Stomach (tissue), 9 donors: ENCODE measurements around the gene SYNJ2. TPM values are rescaled to one million over a fixed set of nuclear protein-coding genes. Genes with fewer than 3 reads are reported as not detected.

Experiments
- DNase-seq, 2 donors: peaks; one replicate each; pipeline versions ENCODE4 v3.0.0 to v3.0.0-alpha.2; 2013 to 2019
- H3K27ac ChIP-seq, 5 donors: fragments of 200-600 bp in 4 of 5; sonication (generic) in 4 of 5; one replicate each; pipeline ENCODE4 v1.5.1; 2013 to 2019; ENCODE audit warnings: mild to moderate bottlenecking in 1 of 5, moderate library complexity in 1 of 5
- H3K27me3 ChIP-seq, 3 donors: fragments of 200-600 bp; sonication (generic); one replicate each; pipeline ENCODE4 v1.5.1; 2017 to 2019; ENCODE audit warnings: mixed run types in 1 of 3
- H3K36me3 ChIP-seq, 4 donors: fragments of 200-600 bp; sonication (generic); 1 replicate in 3 of 4; 2 replicates in 1 of 4; pipeline ENCODE4 v1.5.1; 2016 to 2019
- H3K4me1 ChIP-seq, 4 donors: fragments of 200-600 bp; sonication (generic); one replicate each; pipeline ENCODE4 v1.5.1; 2016 to 2019
- H3K4me3 ChIP-seq, 4 donors: fragments of 200-600 bp; sonication (generic) in 3 of 4; one replicate each; pipeline ENCODE4 v1.5.1; 2016 to 2019; ENCODE audit warnings: mild to moderate bottlenecking in 1 of 4
- H3K9me3 ChIP-seq, 4 donors: fragments of 200-600 bp; sonication (generic); one replicate each; pipeline ENCODE4 v1.5.1; 2016 to 2019
- EP300 ChIP-seq: sonication (generic); formaldehyde crosslinking; IDR thresholded peaks from one replicate; pipeline ENCODE4 v1.6.1; 2017; ENCODE audit warnings: antibody characterized with exemption
- POLR2A ChIP-seq, 4 donors: fragments of 450-650 bp; IDR thresholded peaks; one replicate each; pipeline ENCODE4 v1.6.1; 2016; ENCODE audit warnings: antibody characterized with exemption in 4 of 4, control low read depth in 2 of 4, mild to moderate bottlenecking in 1 of 4, moderate library complexity in 1 of 4
- POLR2AphosphoS5 ChIP-seq, 3 donors: sonication (generic); formaldehyde crosslinking; IDR thresholded peaks; one replicate each; pipeline ENCODE4 v1.6.1; 2016; ENCODE audit warnings: antibody characterized with exemption in 3 of 3
- WGBS, 5 donors: extraction: QIAGEN DNeasy Blood & Tissue Kit in 3 of 5; methylation state at CpG; one replicate each; pipeline versions ENCODE4 v1.1.5 to v1.1.7; 2013 to 2018; 5-methylcytosine and 5-hydroxymethylcytosine counted together
- intact Hi-C: fragments of 100-400 bp; cut with DNase I; formaldehyde crosslinking; loops from one replicate; pipeline ENCODE4 v1.15.1; 2023; ENCODE audit warnings: low total_unique reads
- polyA plus RNA-seq, 3 donors: library from polyadenylated mRNA; stranded (reverse); fragments of 200-250 nt; gene quantifications; one replicate each; pipeline ENCODE4 v1.2.3, GENCODE V29; 2013
- total RNA-seq, 5 donors: library from RNA; depleted of rRNA; stranded (reverse); fragments of >200 nt; gene quantifications; one replicate each; pipeline versions ENCODE4 v1.1.0 to v1.2.3, GENCODE V29; 2014 to 2016
- TF ChIP-seq, protein P1 (sequence below), 7 experiments: fragments of 450-650 bp in 4 of 7; fragments of 200-600 bp in 3 of 7; sonication (generic) in 3 of 7; IDR thresholded peaks; one replicate each; pipeline ENCODE4 v1.5.1; 2016 to 2019; ENCODE audit warnings: antibody characterized with exemption in 7 of 7, control low read depth in 2 of 7, mild to moderate bottlenecking in 1 of 7
- donor health status: healthy with polysubstance abuse.
- donor health status: Bipolar disorder and iron deficiency.
- donor health status: healthy.

The SYNJ2 gene
- total and polyA plus RNA-seq, 8 donors: 4.7 to 41.4 (median 14.4) TPM

DNA sequence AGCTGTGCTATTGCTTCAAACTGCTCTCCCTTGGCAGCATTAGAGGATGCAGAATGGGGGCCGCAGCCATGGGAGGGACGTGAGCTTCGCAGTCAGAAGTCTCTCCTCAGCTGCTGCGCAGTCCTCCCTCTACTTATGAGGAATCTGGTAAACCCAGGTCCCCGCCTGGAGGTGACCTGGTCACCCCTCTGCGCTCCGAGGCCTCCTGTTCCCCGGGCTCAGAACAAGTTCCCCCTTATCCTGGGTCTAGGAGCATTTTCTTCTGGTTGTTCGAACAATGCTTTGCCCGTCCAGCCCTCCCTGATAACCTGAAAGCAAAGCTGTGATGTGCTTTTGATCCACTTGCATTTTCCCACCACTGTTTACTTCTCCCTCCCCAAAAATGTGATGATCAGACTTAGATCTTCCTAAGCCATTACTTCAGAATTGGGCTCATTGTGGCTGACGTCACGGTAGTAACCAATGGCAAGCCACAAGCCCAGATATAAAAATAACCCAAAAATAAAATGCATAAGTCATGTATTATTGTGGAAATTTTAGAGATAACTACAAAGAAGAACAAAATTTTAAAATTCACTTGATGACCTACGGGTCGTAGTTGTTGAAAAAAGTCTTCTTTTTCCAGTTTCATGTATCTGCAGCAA, 105.7 kb downstream of the SYNJ2 start:
- Histone ChIP-seq H3K27ac (peak overlapping the region in 3 of 5 donors; percentile 20 to 64 (median 26)), H3K36me3 (peaks cover 20 to 97% (median 86%) of the 10 kb centered on the region in 4 donors), H3K27me3 (no peaks in the 10 kb centered on the region), H3K9me3 (no peaks in the 10 kb centered on the region), H3K4me1 (peaks cover 0 to 6% (median 0%) of the 10 kb centered on the region in 4 donors), H3K4me3 (peak overlapping the region in 1 of 4 donors; percentile 5)
- TF ChIP-seq, protein P1, sequence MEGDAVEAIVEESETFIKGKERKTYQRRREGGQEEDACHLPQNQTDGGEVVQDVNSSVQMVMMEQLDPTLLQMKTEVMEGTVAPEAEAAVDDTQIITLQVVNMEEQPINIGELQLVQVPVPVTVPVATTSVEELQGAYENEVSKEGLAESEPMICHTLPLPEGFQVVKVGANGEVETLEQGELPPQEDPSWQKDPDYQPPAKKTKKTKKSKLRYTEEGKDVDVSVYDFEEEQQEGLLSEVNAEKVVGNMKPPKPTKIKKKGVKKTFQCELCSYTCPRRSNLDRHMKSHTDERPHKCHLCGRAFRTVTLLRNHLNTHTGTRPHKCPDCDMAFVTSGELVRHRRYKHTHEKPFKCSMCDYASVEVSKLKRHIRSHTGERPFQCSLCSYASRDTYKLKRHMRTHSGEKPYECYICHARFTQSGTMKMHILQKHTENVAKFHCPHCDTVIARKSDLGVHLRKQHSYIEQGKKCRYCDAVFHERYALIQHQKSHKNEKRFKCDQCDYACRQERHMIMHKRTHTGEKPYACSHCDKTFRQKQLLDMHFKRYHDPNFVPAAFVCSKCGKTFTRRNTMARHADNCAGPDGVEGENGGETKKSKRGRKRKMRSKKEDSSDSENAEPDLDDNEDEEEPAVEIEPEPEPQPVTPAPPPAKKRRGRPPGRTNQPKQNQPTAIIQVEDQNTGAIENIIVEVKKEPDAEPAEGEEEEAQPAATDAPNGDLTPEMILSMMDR (IDR thresholded peaks at IDR 0.05): no peak
- TF ChIP-seq EP300: no peak
- TF ChIP-seq POLR2AphosphoS5 (IDR thresholded peaks at IDR 0.05): no peak
- no peak for TF ChIP-seq POLR2A (IDR thresholded peaks at IDR 0.05)
- DNase-seq: no peak
- intact Hi-C loops: no loop called here
- 87 to 92% (median 91%) methylated on average over 14 of the region's 14 CpGs for WGBS, 5 donors

DNA sequence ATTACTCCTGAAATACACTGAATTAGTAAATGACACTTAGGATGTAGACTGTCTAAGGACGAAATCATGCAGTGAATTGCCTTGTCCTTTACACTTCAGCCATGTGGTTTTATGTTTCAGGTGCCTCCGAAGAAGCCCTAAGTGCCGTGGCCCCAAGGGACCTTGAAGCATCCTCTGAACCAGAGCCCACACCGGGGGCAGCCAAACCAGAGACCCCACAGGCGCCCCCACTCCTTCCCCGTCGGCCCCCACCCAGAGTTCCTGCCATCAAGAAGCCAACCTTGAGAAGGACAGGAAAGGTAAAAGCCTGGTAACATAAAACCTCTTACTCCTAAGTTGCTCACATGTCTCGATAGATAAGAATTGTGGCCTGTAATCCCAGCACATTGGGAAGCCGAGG, 111.1 kb downstream of the SYNJ2 start:
- WGBS, 5 donors: 91 to 97% (median 96%) methylated on average over 9 of the region's 9 CpGs
- intact Hi-C loops: no loop called here
- Histone ChIP-seq H3K27me3 (no peaks in the 10 kb centered on the region), H3K36me3 (peaks cover 18 to 99% (median 89%) of the 10 kb centered on the region in 4 donors), H3K4me3 (no peak overlapping the region), H3K9me3 (no peaks in the 10 kb centered on the region), H3K27ac (no peak overlapping the region), H3K4me1 (no peaks in the 10 kb centered on the region)
- TF ChIP-seq, protein P1 (IDR thresholded peaks at IDR 0.05): no peak
- no peak for TF ChIP-seq EP300
- TF ChIP-seq POLR2AphosphoS5 (IDR thresholded peaks at IDR 0.05): no peak
- TF ChIP-seq POLR2A (IDR thresholded peaks at IDR 0.05): no peak
- DNase-seq: no peak

DNA sequence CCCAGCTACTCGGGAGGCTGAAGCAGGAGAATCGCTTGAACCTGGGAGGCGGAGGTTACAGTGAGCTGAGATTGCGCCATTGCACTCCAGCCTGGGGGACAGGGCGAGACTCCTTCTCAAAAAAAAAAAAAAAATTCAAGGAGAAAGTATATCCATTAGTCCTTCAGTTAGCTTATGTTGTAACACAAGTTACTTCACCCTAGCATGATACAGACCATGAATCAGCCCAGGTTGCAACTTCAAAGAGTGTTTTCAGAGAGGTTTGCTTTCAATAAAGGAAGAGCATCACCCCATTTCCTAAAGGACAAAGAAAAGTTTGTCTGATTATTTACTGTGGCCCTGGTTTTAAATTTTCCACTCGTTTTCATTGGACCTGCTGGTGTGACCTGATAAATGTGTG, 113.4 kb downstream of the SYNJ2 start:
- 83 to 96% (median 91%) methylated on average over 6 of the region's 6 CpGs for WGBS, 5 donors

DNA sequence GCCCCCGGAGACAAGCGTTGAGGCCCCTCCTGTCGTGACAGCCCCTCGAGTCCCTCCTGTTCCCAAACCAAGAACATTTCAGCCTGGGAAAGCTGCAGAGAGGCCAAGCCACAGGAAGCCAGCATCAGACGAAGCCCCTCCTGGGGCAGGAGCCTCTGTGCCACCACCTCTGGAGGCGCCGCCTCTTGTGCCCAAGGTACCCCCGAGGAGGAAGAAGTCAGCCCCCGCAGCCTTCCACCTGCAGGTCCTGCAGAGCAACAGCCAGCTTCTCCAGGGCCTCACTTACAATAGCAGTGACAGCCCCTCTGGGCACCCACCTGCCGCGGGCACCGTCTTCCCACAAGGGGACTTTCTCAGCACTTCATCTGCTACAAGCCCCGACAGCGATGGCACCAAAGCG, 114.0 kb downstream of the SYNJ2 start:
- DNase-seq: no peak
- H3K36me3 ChIP-seq: peaks cover 18 to 73% (median 69%) of the 10 kb centered on the region in 4 donors
- H3K4me1 ChIP-seq: no peaks in the 10 kb centered on the region
- no peaks in the 10 kb centered on the region for H3K9me3 ChIP-seq
- H3K4me3 ChIP-seq: no peak overlapping the region
- H3K27ac ChIP-seq: no peak overlapping the region
- 94 to 99% (median 95%) methylated on average over 8 to 15 of the region's 15 CpGs for WGBS, 5 donors
- intact Hi-C loops: no loop called here
- TF ChIP-seq, protein P1 (IDR thresholded peaks at IDR 0.05): no peak
- TF ChIP-seq POLR2AphosphoS5 (IDR thresholded peaks at IDR 0.05) (no peak), POLR2A (IDR thresholded peaks at IDR 0.05) (no peak), EP300 (no peak)
- no peaks in the 10 kb centered on the region for H3K27me3 ChIP-seq

More for the DNA sequence above, 113.4 kb downstream of the SYNJ2 start:
- no peak for TF ChIP-seq POLR2A (IDR thresholded peaks at IDR 0.05)
- TF ChIP-seq POLR2AphosphoS5 (IDR thresholded peaks at IDR 0.05): no peak
- TF ChIP-seq EP300: no peak
- TF ChIP-seq, protein P1 (IDR thresholded peaks at IDR 0.05): no peak
- Histone ChIP-seq H3K4me3 (no peak overlapping the region), H3K27ac (no peak overlapping the region), H3K4me1 (no peaks in the 10 kb centered on the region), H3K27me3 (no peaks in the 10 kb centered on the region), H3K36me3 (peaks cover 18 to 79% (median 73%) of the 10 kb centered on the region in 4 donors), H3K9me3 (no peaks in the 10 kb centered on the region)
- intact Hi-C loops: no loop called here
- no peak for DNase-seq
